Fibroblast of villous mesenchyme (primary cell): ENCODE results near the gene SIGLEC14. TPM values are rescaled to one million over a fixed set of nuclear protein-coding genes. Genes with fewer than 3 reads are reported as not detected.

Experiments
- DNase-seq: peaks from one replicate; pipeline ENCODE4 v3.0.0-alpha.2; 2010; ENCODE audit warnings: low read depth
- H3K4me3 ChIP-seq: 2 replicates; pipeline ENCODE4 v1.5.1; 2011; ENCODE audit warnings: low read depth, mild to moderate bottlenecking, low read length
- CTCF ChIP-seq: IDR thresholded peaks from 2 replicates; pipeline ENCODE4 v1.5.1; 2012; ENCODE audit warnings: low read depth, mild to moderate bottlenecking, low read length; ENCODE audit not compliant: insufficient read depth
- total RNA-seq: library from RNA; depleted of rRNA; stranded (reverse); fragments of >200 nt; gene quantifications from 2 replicates; pipeline ENCODE4 v1.2.3, GENCODE V29; 2012

The SIGLEC14 gene
- total RNA-seq, 1 donor = not detected

GRCh38 chr19:51600940-51601580, 45.6 kb downstream of the SIGLEC14 start:
- no peak for DNase-seq
- H3K4me3 ChIP-seq = no peak overlapping the region
- no peak for TF ChIP-seq CTCF

DNA sequence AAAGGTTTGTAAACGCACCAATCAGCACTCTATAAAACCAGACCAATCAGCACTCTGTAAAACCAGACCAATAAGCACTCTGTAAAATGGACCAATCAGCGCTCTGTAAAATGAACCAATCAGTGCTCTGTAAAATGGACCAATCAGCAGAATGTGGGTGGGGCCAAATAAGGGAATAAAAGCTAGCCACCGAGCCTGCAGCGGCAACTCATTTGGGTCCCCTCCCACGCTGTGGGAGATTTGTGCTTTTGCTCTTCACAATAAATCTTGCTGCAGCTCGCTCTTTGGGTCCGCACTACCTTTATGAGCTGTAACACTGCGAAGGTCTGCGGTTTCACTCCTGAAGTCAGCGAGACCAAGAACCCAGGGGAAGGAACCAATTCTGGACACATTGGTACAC, 47.5 kb downstream of the SIGLEC14 start:
- H3K4me3 ChIP-seq = no peak overlapping the region
- TF ChIP-seq CTCF = no peak
- DNase-seq = no peak

GRCh38 chr19:51598159-51598915, 48.3 kb downstream of the SIGLEC14 start:
- TF ChIP-seq CTCF = no peak
- no peak overlapping the region for H3K4me3 ChIP-seq
- no peak for DNase-seq

DNA sequence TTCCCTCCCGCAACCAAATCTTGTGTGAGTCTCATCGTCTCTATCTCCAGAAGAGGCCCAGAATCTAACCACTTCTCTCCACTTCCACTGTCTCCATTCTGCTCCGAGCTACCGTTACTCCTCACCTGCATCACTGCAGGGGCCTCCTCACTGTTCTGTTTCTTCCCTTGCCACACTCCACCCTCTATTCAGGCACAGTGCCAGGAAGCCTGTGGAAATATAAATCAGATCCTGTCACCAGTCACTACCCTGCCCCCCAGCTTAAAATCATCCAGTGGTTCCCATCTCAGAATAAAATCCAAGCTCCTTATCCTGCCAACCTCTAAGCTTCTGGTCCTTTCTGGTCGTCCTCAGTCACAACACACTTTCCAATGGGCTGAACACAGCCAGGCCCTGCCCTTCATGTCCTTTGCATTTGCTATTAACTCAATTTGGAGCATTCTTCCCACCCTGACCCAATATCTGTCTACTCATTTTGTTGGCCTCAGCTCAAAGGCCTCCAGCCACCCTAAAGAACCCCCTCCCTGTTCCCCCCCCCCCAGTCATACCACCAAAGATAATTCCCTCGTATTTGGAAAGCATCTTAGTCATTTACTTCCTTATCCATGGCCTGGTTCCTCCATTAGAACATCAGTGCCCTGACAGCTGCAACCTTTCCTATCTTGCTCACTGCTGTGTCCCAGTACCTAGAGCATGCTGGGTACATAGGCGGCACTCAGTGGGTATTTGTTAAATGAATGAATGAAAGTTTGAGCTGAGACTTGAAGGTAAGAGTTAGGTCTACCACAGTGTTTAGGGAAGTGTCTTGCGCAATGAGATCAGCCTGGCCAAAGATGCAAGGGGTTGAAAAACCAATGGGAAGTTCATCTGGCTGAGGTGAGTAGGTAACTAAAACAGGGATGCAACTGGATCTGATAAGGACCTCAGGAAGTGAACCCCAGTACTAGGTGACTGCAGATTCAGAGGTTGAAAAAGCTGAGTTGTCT, 51.1 kb downstream of the SIGLEC14 start:
- no peak for TF ChIP-seq CTCF
- peak overlapping the region; percentile 71 for H3K4me3 ChIP-seq
- DNase-seq = no peak

GRCh38 chr19:51594774-51595109, 51.9 kb downstream of the SIGLEC14 start:
- DNase-seq = no peak
- peak overlapping the region; percentile 71 for H3K4me3 ChIP-seq
- no peak for TF ChIP-seq CTCF

- TF ChIP-seq CTCF = no peak
- H3K4me3 ChIP-seq = peak overlapping the region; percentile 71
- DNase-seq = peak; percentile 97
Observed at GRCh38 chr19:51593969-51594773, 52.5 kb downstream of the SIGLEC14 start.
